Measurements from ENCODE around the gene TOGARAM1.

TOGARAM1 gene, protein sequence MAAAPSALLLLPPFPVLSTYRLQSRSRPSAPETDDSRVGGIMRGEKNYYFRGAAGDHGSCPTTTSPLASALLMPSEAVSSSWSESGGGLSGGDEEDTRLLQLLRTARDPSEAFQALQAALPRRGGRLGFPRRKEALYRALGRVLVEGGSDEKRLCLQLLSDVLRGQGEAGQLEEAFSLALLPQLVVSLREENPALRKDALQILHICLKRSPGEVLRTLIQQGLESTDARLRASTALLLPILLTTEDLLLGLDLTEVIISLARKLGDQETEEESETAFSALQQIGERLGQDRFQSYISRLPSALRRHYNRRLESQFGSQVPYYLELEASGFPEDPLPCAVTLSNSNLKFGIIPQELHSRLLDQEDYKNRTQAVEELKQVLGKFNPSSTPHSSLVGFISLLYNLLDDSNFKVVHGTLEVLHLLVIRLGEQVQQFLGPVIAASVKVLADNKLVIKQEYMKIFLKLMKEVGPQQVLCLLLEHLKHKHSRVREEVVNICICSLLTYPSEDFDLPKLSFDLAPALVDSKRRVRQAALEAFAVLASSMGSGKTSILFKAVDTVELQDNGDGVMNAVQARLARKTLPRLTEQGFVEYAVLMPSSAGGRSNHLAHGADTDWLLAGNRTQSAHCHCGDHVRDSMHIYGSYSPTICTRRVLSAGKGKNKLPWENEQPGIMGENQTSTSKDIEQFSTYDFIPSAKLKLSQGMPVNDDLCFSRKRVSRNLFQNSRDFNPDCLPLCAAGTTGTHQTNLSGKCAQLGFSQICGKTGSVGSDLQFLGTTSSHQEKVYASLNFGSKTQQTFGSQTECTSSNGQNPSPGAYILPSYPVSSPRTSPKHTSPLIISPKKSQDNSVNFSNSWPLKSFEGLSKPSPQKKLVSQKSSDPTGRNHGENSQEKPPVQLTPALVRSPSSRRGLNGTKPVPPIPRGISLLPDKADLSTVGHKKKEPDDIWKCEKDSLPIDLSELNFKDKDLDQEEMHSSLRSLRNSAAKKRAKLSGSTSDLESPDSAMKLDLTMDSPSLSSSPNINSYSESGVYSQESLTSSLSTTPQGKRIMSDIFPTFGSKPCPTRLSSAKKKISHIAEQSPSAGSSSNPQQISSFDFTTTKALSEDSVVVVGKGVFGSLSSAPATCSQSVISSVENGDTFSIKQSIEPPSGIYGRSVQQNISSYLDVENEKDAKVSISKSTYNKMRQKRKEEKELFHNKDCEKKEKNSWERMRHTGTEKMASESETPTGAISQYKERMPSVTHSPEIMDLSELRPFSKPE (N-terminal part only)

DNA sequence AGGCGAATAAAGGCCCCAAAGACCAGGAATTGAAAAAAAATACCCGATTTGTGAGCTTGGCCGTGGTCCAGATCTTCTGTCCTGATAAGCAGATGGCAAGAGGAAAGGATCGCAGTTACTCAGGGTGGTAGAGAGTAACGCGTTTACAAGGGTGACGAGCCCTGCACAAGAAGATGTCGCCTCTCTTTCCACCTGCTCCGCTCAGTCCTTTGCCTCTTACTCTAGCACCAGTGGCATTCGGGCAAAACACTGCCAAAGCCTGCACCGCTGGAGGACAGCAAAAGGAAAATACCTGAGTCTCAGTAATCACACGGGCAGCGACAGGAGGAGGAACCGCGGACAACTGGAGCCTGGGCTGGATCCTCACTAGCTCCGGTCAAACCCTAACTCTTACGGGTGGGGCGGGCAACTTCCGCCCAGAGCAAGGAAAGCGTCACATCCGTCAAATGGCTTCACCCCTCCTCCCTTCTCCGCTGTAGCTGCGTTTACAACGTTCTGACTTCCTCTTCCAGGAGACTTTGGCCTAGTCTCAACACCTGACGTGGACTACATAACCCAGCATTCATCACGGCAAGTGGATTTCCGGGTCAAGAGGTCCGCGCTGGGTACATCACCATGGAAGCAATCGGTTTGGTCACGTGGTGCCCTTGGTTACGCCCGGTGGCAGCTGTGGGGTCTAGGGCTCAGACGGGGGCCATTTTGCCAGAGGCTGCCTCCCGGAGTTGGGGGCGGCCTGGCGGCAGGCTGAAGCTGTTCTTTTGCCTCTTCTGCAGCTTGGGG, at the start of gene TOGARAM1, which contains the start of gene KLHL28:
Gene TOGARAM1 (plus strand): TSS at position 637 of the 780 bp plus-strand sequence. CDS start 232 bp downstream, outside the sequence.
Gene KLHL28 (minus strand): TSS at position 394 of the 780 bp plus-strand sequence. CDS start 16,019 bp downstream, outside the sequence.
- peak; percentile 93 for DNase-seq (ENCODE audit: low spot score)
- TF ChIP-seq, protein P1, sequence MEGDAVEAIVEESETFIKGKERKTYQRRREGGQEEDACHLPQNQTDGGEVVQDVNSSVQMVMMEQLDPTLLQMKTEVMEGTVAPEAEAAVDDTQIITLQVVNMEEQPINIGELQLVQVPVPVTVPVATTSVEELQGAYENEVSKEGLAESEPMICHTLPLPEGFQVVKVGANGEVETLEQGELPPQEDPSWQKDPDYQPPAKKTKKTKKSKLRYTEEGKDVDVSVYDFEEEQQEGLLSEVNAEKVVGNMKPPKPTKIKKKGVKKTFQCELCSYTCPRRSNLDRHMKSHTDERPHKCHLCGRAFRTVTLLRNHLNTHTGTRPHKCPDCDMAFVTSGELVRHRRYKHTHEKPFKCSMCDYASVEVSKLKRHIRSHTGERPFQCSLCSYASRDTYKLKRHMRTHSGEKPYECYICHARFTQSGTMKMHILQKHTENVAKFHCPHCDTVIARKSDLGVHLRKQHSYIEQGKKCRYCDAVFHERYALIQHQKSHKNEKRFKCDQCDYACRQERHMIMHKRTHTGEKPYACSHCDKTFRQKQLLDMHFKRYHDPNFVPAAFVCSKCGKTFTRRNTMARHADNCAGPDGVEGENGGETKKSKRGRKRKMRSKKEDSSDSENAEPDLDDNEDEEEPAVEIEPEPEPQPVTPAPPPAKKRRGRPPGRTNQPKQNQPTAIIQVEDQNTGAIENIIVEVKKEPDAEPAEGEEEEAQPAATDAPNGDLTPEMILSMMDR (IDR thresholded peaks at IDR 0.05; ENCODE audit: borderline replicate concordance, control extremely low read depth, extremely low read depth, insufficient read depth, missing control alignments) = peak; percentile 5
- in situ Hi-C loops (cut with MboI; ENCODE audit: low sequenced_read_pairs, unreplicated experiment) = no loop called here

GRCh38 chr14:44914849-44915248, 47.1 kb upstream of the TOGARAM1 start:
- DNase-seq (ENCODE audit: low spot score) = no peak
- in situ Hi-C loops (cut with MboI; ENCODE audit: low sequenced_read_pairs, unreplicated experiment) = loop anchor here (10.0 kb wide), 1 partner anchor 350 kb away; no protein-coding TSS in a partner anchor
- TF ChIP-seq, protein P1 (IDR thresholded peaks at IDR 0.05; ENCODE audit: borderline replicate concordance, control extremely low read depth, extremely low read depth, insufficient read depth, missing control alignments) = no peak

- DNase-seq (ENCODE audit: low spot score) = no peak
- in situ Hi-C loops (cut with MboI; ENCODE audit: low sequenced_read_pairs, unreplicated experiment) = no loop called here
- TF ChIP-seq, protein P1 (IDR thresholded peaks at IDR 0.05; ENCODE audit: borderline replicate concordance, control extremely low read depth, extremely low read depth, insufficient read depth, missing control alignments) = no peak
Observed at GRCh38 chr14:44928793-44929192, 33.2 kb upstream of the TOGARAM1 start.

GRCh38 chr14:44935155-44935554, 26.8 kb upstream of the TOGARAM1 start:
- TF ChIP-seq, protein P1 (IDR thresholded peaks at IDR 0.05; ENCODE audit: borderline replicate concordance, control extremely low read depth, extremely low read depth, insufficient read depth, missing control alignments) = no peak
- in situ Hi-C loops (cut with MboI; ENCODE audit: low sequenced_read_pairs, unreplicated experiment) = no loop called here
- no peak for DNase-seq (ENCODE audit: low spot score)

DNA sequence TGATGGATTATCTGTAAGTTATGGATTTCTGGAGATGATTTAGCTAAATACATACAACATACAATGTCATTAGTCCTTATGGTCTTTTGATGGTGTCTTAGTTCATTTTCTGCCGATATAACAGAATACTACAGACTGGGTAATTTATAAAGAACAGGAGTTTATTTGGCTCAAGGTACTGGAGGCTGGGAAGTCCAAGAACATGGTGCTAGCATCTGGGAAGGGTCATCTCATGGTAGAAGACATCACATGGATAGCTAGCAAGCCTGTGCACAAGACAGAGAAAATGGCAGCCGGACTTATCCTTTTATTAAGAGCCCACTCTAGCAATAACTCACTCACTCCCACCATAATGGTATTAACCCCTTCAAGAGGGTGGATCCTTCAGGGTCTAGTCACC, 24.4 kb upstream of the TOGARAM1 start:
- TF ChIP-seq, protein P1 (IDR thresholded peaks at IDR 0.05; ENCODE audit: borderline replicate concordance, control extremely low read depth, extremely low read depth, insufficient read depth, missing control alignments) = no peak
- in situ Hi-C loops (cut with MboI; ENCODE audit: low sequenced_read_pairs, unreplicated experiment) = no loop called here

More for the DNA sequence above, 24.4 kb upstream of the TOGARAM1 start:
- no peak for DNase-seq (ENCODE audit: low spot score)

Data from GM13976 (cell line).